HEK293T (cell line): ENCODE data around the gene OR2C3.

Experiments
- ARNT ChIP-seq: fragments of 450-650 bp; IDR thresholded peaks from 2 replicates; pipeline ENCODE4 v1.6.1; 2017; ENCODE audit warnings: mild to moderate bottlenecking
- BHLHE40 ChIP-seq: fragments of 450-650 bp; IDR thresholded peaks from 2 replicates; pipeline ENCODE4 v1.6.1; 2016; ENCODE audit warnings: mild to moderate bottlenecking, moderate library complexity, borderline replicate concordance
- CTBP1 ChIP-seq: fragments of 450-650 bp; IDR thresholded peaks from 2 replicates; pipeline ENCODE4 v1.6.1; 2016; ENCODE audit warnings: borderline replicate concordance
- FOXK2 ChIP-seq: fragments of 450-650 bp; IDR thresholded peaks from 2 replicates; pipeline ENCODE4 v1.6.1; 2016; ENCODE audit warnings: mild to moderate bottlenecking
- FOXM1 ChIP-seq: fragments of 450-650 bp; IDR thresholded peaks from 2 replicates; pipeline ENCODE4 v1.6.1; 2017; ENCODE audit warnings: mild to moderate bottlenecking, borderline replicate concordance
- NFRKB ChIP-seq: fragments of 450-650 bp; IDR thresholded peaks from 2 replicates; pipeline ENCODE4 v1.6.1; 2016; ENCODE audit warnings: mild to moderate bottlenecking, moderate library complexity
- PKNOX1 ChIP-seq: fragments of 450-650 bp; IDR thresholded peaks from 2 replicates; pipeline ENCODE4 v1.6.1; 2016
- SP1 ChIP-seq: fragments of 450-650 bp; IDR thresholded peaks from 2 replicates; pipeline ENCODE4 v1.6.1; 2017
- SUZ12 ChIP-seq: fragments of 450-650 bp; IDR thresholded peaks from 2 replicates; pipeline ENCODE4 v1.6.1; 2016; ENCODE audit warnings: mild to moderate bottlenecking
- TARDBP ChIP-seq: fragments of 450-650 bp; IDR thresholded peaks from 2 replicates; pipeline ENCODE4 v1.6.1; 2016

- TF ChIP-seq TARDBP (no peak), BHLHE40 (no peak), NFRKB (no peak), SUZ12 (no peak), FOXK2 (no peak), FOXM1 (no peak), CTBP1 (no peak), SP1 (no peak), PKNOX1 (no peak), ARNT (no peak)
Measured at GRCh38 chr1:247562198-247562597, 26.0 kb upstream of the OR2C3 start.
